GM12873 (cell line): ENCODE data around the gene MBNL2.

Source experiments
- CTCF ChIP-seq: IDR thresholded peaks from 2 replicates; pipeline ENCODE4 v1.5.1; 2012; ENCODE audit warnings: low read depth, mild to moderate bottlenecking, moderate library complexity, low read length, control low read depth; ENCODE audit not compliant: insufficient read depth; ENCODE audit errors: missing control alignments

Gene MBNL2

GRCh38 chr13:97198753-97199152 is 23.4 kb upstream of the MBNL2 start:
- TF ChIP-seq CTCF: no peak

- no peak for TF ChIP-seq CTCF
Measured at GRCh38 chr13:97199451-97199850, 22.7 kb upstream of the MBNL2 start.

GRCh38 chr13:97200081-97200942 is 21.8 kb upstream of the MBNL2 start:
- TF ChIP-seq CTCF: no peak

- no peak for TF ChIP-seq CTCF
Measured at GRCh38 chr13:97202761-97203160, 19.4 kb upstream of the MBNL2 start.

- TF ChIP-seq CTCF: no peak
Measured at GRCh38 chr13:97205465-97205864, 16.7 kb upstream of the MBNL2 start.

- no peak for TF ChIP-seq CTCF
Measured at GRCh38 chr13:97205982-97206381, 16.2 kb upstream of the MBNL2 start.

- TF ChIP-seq CTCF: no peak
Measured at GRCh38 chr13:97211300-97211699, 10.8 kb upstream of the MBNL2 start.

GRCh38 chr13:97212004-97212403 is 10.1 kb upstream of the MBNL2 start:
- no peak for TF ChIP-seq CTCF
